Tibial nerve (tissue), 4 donors: ENCODE measurements around the gene C1orf50. TPM values are rescaled to one million over a fixed set of nuclear protein-coding genes. Genes with fewer than 3 reads are reported as not detected.

Source experiments
- DNase-seq, 2 donors: peaks; one replicate each; pipeline ENCODE4 v3.0.0-alpha.2; 2019; ENCODE audit warnings: low spot score in 2 of 2
- H3K27ac ChIP-seq, 4 donors: fragments of 200-600 bp; sonication (generic) in 3 of 4; one replicate each; pipeline ENCODE4 v1.5.1; 2017 to 2019; ENCODE audit warnings: mild to moderate bottlenecking in 1 of 4
- H3K27me3 ChIP-seq, 2 donors: fragments of 200-600 bp; sonication (generic) in 1 of 2; one replicate each; pipeline versions ENCODE4 v1.5.1 to v1.6.0; 2017 to 2019
- H3K36me3 ChIP-seq, 3 donors: fragments of 200-600 bp; sonication (generic); one replicate each; pipeline ENCODE4 v1.5.1; 2018 to 2019
- H3K4me1 ChIP-seq, 4 donors: fragments of 200-600 bp; sonication (generic) in 3 of 4; one replicate each; pipeline ENCODE4 v1.5.1; 2017 to 2019
- H3K4me3 ChIP-seq, 4 donors: fragments of 200-600 bp; sonication (generic) in 3 of 4; one replicate each; pipeline ENCODE4 v1.5.1; 2017 to 2019; ENCODE audit warnings: mild to moderate bottlenecking in 1 of 4, moderate library complexity in 1 of 4
- H3K9me3 ChIP-seq, 4 donors: fragments of 200-600 bp; sonication (generic) in 3 of 4; one replicate each; pipeline ENCODE4 v1.5.1; 2017 to 2019
- EP300 ChIP-seq, 2 donors: sonication (generic); formaldehyde crosslinking; IDR thresholded peaks; one replicate each; pipeline ENCODE4 v1.6.1; 2017; ENCODE audit warnings: antibody characterized with exemption in 2 of 2, mild to moderate bottlenecking in 1 of 2
- POLR2A ChIP-seq, 2 donors: fragments of 450-650 bp; IDR thresholded peaks; one replicate each; pipeline ENCODE4 v1.6.1; 2017; ENCODE audit warnings: antibody characterized with exemption in 2 of 2, mild to moderate bottlenecking in 2 of 2, moderate library complexity in 2 of 2
- WGBS, 2 donors: methylation state at CpG; one replicate each; pipeline ENCODE4 v1.1.5; 2018; 5-methylcytosine and 5-hydroxymethylcytosine counted together
- total RNA-seq, 4 donors: library from RNA; depleted of rRNA; stranded (reverse); fragments of >200 nt; gene quantifications; one replicate each; pipeline ENCODE4 v1.1.0, GENCODE V29; 2016
- TF ChIP-seq, protein P1 (sequence below), 5 experiments: fragments of 200-600 bp in 3 of 5; fragments of 450-650 bp in 2 of 5; sonication (generic) in 3 of 5; IDR thresholded peaks; one replicate each; pipeline ENCODE4 v1.5.1; 2016 to 2019; ENCODE audit warnings: antibody characterized with exemption in 5 of 5, mild to moderate bottlenecking in 3 of 5, moderate library complexity in 2 of 5

Gene C1orf50
- total RNA-seq, 4 donors from 2014 or later = 3.0 to 8.4 (median 3.5) TPM

DNA sequence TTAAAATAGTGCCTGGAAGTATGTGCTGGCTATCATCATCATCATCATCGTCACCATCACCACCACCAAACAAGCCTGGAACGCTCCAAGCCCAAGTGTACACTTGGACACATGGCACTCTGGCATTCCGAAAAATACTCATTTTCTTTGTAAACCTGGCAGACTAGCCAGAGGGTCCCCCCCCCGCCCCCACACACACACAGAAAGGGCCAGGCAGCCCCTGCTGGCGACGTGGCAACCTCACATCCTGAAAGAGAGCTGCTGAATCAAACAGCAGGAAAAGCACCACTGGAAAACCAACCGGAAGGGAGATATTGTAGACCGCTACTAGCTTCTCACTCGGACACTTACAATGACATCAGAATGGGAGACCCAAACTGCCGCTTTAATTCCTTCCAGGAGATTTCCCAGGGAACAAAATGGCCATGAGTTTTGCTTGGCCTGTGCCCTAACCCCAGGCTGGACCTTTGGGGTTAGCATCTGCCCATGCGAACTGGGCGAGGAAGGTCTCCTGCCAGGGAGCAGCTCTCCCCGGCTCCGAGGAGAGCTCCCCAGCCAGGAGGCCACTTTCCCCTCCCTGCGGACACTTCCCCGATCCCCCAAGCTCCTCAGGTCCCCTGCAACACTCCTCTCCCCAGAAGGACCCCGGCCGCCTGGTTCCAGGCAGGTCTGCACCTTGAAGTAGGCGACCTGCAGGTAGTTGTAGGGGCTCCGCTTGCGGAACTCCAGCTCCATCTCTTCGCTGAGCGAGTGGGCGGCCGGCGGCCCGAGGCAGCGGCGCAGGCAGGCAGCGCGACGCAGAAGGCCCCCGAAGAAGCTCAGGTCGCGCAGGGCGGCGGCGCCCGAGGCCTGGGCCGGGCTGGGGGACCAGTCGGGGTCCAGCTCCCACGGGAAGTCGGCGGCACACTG lies 963 bp upstream of the C1orf50 start:
- H3K27ac ChIP-seq = peak overlapping the region; percentile 66 to 92 (median 92)
- peak in 1 of 2 donors; percentile 30 for DNase-seq
- no peaks in the 10 kb centered on the region for H3K9me3 ChIP-seq
- H3K27me3 ChIP-seq = no peaks in the 10 kb centered on the region
- TF ChIP-seq EP300 (IDR thresholded peaks at IDR 0.05) = no peak
- TF ChIP-seq, protein P1, sequence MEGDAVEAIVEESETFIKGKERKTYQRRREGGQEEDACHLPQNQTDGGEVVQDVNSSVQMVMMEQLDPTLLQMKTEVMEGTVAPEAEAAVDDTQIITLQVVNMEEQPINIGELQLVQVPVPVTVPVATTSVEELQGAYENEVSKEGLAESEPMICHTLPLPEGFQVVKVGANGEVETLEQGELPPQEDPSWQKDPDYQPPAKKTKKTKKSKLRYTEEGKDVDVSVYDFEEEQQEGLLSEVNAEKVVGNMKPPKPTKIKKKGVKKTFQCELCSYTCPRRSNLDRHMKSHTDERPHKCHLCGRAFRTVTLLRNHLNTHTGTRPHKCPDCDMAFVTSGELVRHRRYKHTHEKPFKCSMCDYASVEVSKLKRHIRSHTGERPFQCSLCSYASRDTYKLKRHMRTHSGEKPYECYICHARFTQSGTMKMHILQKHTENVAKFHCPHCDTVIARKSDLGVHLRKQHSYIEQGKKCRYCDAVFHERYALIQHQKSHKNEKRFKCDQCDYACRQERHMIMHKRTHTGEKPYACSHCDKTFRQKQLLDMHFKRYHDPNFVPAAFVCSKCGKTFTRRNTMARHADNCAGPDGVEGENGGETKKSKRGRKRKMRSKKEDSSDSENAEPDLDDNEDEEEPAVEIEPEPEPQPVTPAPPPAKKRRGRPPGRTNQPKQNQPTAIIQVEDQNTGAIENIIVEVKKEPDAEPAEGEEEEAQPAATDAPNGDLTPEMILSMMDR (IDR thresholded peaks at IDR 0.05) = peak in 4 of 5 experiments; percentile 38 to 71 (median 49)
- 0 to 1% methylated on average over 22 to 43 of the region's 44 CpGs for WGBS, 2 donors
- peak overlapping the region; percentile 75 to 94 (median 84) for H3K4me3 ChIP-seq
- H3K36me3 ChIP-seq = peaks cover 0 to 10% (median 0%) of the 10 kb centered on the region in 3 donors
- H3K4me1 ChIP-seq = peaks cover 0 to 74% (median 28%) of the 10 kb centered on the region in 4 donors

DNA sequence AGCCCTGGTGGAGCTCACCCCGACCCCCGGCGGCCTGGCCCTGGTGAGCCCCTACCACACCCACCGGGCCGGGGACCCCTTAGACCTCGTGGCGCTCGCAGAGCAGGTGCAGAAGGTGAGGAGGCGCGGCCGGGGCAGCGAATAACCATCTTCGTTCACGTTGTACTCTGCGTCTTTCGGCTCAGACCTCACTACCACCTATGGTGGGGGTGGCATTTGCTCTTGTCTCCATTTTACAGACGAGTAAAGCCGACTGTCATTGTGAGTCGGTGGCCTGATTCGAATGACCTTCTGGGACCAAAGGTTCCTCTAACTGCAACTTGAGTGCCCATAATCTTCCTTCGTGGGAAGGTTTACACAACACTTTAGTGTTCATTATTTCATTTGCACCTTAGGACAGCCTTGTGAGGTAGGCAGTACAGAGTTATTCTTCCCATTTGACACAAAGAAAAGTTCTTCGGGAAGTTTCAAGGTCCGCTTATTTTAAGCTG lies 506 bp downstream of the C1orf50 start:
- peaks cover 0 to 67% (median 26%) of the 10 kb centered on the region in 4 donors for H3K4me1 ChIP-seq
- peak overlapping the region; percentile 64 to 96 (median 91) for H3K27ac ChIP-seq

DNA sequence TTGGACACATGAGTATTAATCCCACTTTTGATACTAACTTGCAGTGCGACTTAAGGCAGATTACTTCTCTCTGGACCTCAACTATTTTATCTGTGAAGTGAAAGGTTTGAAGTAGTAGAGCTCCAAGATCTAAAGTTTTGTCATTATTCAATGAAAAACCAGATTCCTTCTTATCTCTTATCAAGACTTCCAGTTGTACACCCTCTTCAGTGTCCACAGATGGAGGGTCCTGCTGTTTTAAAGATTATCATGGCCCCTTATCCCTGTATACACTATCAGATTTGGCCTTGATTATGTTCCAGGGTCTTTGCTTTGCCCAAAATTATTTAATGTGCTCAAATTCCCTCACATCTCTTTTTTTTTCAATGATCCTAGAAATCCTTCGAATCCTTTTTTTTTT lies 1.1 kb downstream of the C1orf50 start:
- no peaks in the 10 kb centered on the region for H3K27me3 ChIP-seq
- 83 to 86% methylated on average over 2 of the region's 2 CpGs for WGBS, 2 donors
- TF ChIP-seq EP300 (IDR thresholded peaks at IDR 0.05) = no peak
- TF ChIP-seq, protein P1 (IDR thresholded peaks at IDR 0.05) = no peak
- no peak for TF ChIP-seq POLR2A (IDR thresholded peaks at IDR 0.05)
- H3K36me3 ChIP-seq = peaks cover 0 to 1% (median 0%) of the 10 kb centered on the region in 3 donors
- H3K9me3 ChIP-seq = no peaks in the 10 kb centered on the region
- peak overlapping the region in 1 of 4 donors; percentile 92 for H3K27ac ChIP-seq
- peaks cover 0 to 60% (median 25%) of the 10 kb centered on the region in 4 donors for H3K4me1 ChIP-seq
- H3K4me3 ChIP-seq = peak overlapping the region in 3 of 4 donors; percentile 82 to 94 (median 87)
- no peak for DNase-seq

More for the DNA sequence above, 506 bp downstream of the C1orf50 start:
- H3K4me3 ChIP-seq = peak overlapping the region; percentile 82 to 94 (median 88)
- no peak for DNase-seq
- 3 to 5% methylated on average over 18 to 23 of the region's 23 CpGs for WGBS, 2 donors
- H3K9me3 ChIP-seq = no peaks in the 10 kb centered on the region
- TF ChIP-seq, protein P1 (IDR thresholded peaks at IDR 0.05) = no peak
- H3K27me3 ChIP-seq = no peaks in the 10 kb centered on the region
- no peaks in the 10 kb centered on the region for H3K36me3 ChIP-seq

DNA sequence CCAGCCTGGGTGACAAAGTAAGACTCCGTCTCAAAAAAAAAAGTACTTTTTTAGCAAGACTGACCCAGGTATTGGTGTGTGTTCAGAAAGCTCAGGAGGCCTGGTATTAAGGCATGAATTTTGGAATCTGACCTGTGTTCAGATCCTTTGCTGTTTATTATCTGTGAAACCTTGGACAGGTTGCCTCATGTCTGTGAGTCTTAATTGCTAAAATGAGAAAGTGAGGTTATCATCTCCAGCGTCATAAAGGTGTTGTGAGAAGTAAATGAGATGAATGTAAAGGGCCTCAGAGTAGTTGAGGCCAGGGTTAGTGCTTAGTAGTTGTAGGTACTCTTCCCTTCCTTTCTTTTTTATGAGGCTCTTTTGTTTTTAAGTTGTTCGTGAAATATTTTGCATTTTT lies 2.8 kb downstream of the C1orf50 start:
- no peak overlapping the region for H3K27ac ChIP-seq
- peaks cover 0 to 46% (median 18%) of the 10 kb centered on the region in 4 donors for H3K4me1 ChIP-seq
- WGBS, 2 donors = 92 to 94% methylated on average over 3 of the region's 3 CpGs
- H3K4me3 ChIP-seq = no peak overlapping the region
- H3K9me3 ChIP-seq = no peaks in the 10 kb centered on the region
- TF ChIP-seq POLR2A (IDR thresholded peaks at IDR 0.05) = no peak
- no peak for TF ChIP-seq EP300 (IDR thresholded peaks at IDR 0.05)
- TF ChIP-seq, protein P1 (IDR thresholded peaks at IDR 0.05) = no peak
- H3K27me3 ChIP-seq = no peaks in the 10 kb centered on the region
- peaks cover 0 to 18% (median 0%) of the 10 kb centered on the region in 3 donors for H3K36me3 ChIP-seq
- DNase-seq = no peak

DNA sequence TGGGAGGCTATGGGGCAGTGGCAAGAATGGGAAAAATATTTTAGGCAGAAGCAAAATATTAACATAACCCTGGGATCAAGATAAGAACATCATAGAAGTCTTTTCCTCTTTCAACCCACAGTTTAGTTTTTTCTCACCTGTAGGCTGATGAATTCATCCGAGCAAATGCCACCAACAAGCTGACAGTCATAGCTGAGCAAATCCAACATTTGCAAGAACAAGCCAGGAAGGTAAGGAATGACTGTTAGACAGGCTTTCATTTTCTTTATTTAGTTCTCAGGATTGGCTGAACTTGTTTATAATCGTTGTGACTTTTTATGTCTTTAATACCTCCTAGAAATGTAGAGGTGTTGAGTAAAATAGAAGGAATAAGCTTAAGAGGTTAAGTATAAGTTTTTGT lies 6.4 kb downstream of the C1orf50 start:
- Histone ChIP-seq H3K4me3 (no peak overlapping the region), H3K4me1 (peaks cover 0 to 30% (median 2%) of the 10 kb centered on the region in 4 donors), H3K27ac (no peak overlapping the region), H3K27me3 (no peaks in the 10 kb centered on the region), H3K36me3 (peaks cover 0 to 45% (median 16%) of the 10 kb centered on the region in 3 donors), H3K9me3 (no peaks in the 10 kb centered on the region)
- WGBS, 2 donors = 43 to 47% methylated on average over 2 of the region's 2 CpGs
- no peak for DNase-seq
- no peak for TF ChIP-seq EP300 (IDR thresholded peaks at IDR 0.05)
- TF ChIP-seq, protein P1 (IDR thresholded peaks at IDR 0.05) = no peak
- TF ChIP-seq POLR2A (IDR thresholded peaks at IDR 0.05) = no peak
